Suprapubic skin (tissue), 4 donors: Measurements from ENCODE around the gene NAT14. TPM values are rescaled to one million over a fixed set of nuclear protein-coding genes. Genes with fewer than 3 reads are reported as not detected.

Experiments
- DNase-seq, 2 donors: peaks; one replicate each; pipeline ENCODE4 v3.0.0-alpha.2; 2019; ENCODE audit warnings: low spot score in 2 of 2
- H3K27ac ChIP-seq: fragments of 200-600 bp; sonication (generic); one replicate; pipeline ENCODE4 v1.5.1; 2019
- H3K27me3 ChIP-seq: fragments of 200-600 bp; sonication (generic); one replicate; pipeline ENCODE4 v1.5.1; 2019
- H3K36me3 ChIP-seq: fragments of 200-600 bp; sonication (generic); one replicate; pipeline ENCODE4 v1.5.1; 2019
- H3K4me1 ChIP-seq: fragments of 200-600 bp; sonication (generic); one replicate; pipeline ENCODE4 v1.5.1; 2019
- H3K4me3 ChIP-seq: fragments of 200-600 bp; sonication (generic); one replicate; pipeline ENCODE4 v1.5.1; 2019; ENCODE audit warnings: mild to moderate bottlenecking
- H3K9me3 ChIP-seq: fragments of 200-600 bp; sonication (generic); one replicate; pipeline ENCODE4 v1.5.1; 2019
- CTCF ChIP-seq, 2 donors: fragments of 200-600 bp in 1 of 2; fragments of 450-650 bp in 1 of 2; sonication (generic) in 1 of 2; IDR thresholded peaks; one replicate each; pipeline ENCODE4 v1.5.1; 2016 to 2019; ENCODE audit warnings: antibody characterized with exemption in 2 of 2, mild to moderate bottlenecking in 1 of 2, moderate library complexity in 1 of 2
- EP300 ChIP-seq: sonication (generic); formaldehyde crosslinking; IDR thresholded peaks from one replicate; pipeline ENCODE4 v1.6.1; 2017; ENCODE audit warnings: antibody characterized with exemption
- POLR2A ChIP-seq, 2 donors: fragments of 450-650 bp; IDR thresholded peaks; one replicate each; pipeline ENCODE4 v1.6.1; 2017; ENCODE audit warnings: antibody characterized with exemption in 2 of 2, mild to moderate bottlenecking in 2 of 2, moderate library complexity in 2 of 2
- POLR2AphosphoS5 ChIP-seq, 3 donors: sonication (generic); formaldehyde crosslinking; IDR thresholded peaks; one replicate each; pipeline ENCODE4 v1.6.1; 2017; ENCODE audit warnings: antibody characterized with exemption in 3 of 3
- WGBS: methylation state at CpG from one replicate; pipeline ENCODE4 v1.1.5; 2018; 5-methylcytosine and 5-hydroxymethylcytosine counted together
- total RNA-seq, 4 donors: library from RNA; depleted of rRNA; stranded (reverse); fragments of >200 nt; gene quantifications; one replicate each; pipeline ENCODE4 v1.1.0, GENCODE V29; 2016

Gene NAT14
- total RNA-seq, 4 donors from 2014 or later, result 2.4 to 4.8 (median 4.0) TPM

- no peak for DNase-seq
- Histone ChIP-seq H3K9me3 (no peaks in the 10 kb centered on the region), H3K4me3 (no peak overlapping the region), H3K27me3 (peaks cover 21% of the 10 kb centered on the region), H3K4me1 (peaks cover 43% of the 10 kb centered on the region), H3K27ac (no peak overlapping the region), H3K36me3 (no peaks in the 10 kb centered on the region)
- WGBS, result 60% methylated on average over 22 of the region's 24 CpGs
- TF ChIP-seq POLR2A (IDR thresholded peaks at IDR 0.05), result no peak
- no peak for TF ChIP-seq CTCF (IDR thresholded peaks at IDR 0.05)
- no peak for TF ChIP-seq EP300
- TF ChIP-seq POLR2AphosphoS5 (IDR thresholded peaks at IDR 0.05), result no peak
Measured at GRCh38 chr19:55491546-55492360, 6.8 kb downstream of the NAT14 start.

GRCh38 chr19:55492362-55492944 is 7.5 kb downstream of the NAT14 start:
- no peaks in the 10 kb centered on the region for H3K36me3 ChIP-seq
- no peaks in the 10 kb centered on the region for H3K9me3 ChIP-seq
- peaks cover 37% of the 10 kb centered on the region for H3K4me1 ChIP-seq
- H3K27me3 ChIP-seq, result peaks cover 21% of the 10 kb centered on the region
- no peak overlapping the region for H3K4me3 ChIP-seq
- TF ChIP-seq POLR2AphosphoS5 (IDR thresholded peaks at IDR 0.05) (no peak), POLR2A (IDR thresholded peaks at IDR 0.05) (no peak), EP300 (no peak), CTCF (IDR thresholded peaks at IDR 0.05) (no peak)
- WGBS, result 33% methylated on average over 12 of the region's 12 CpGs
- H3K27ac ChIP-seq, result no peak overlapping the region
- DNase-seq, result no peak

- peak overlapping the region; percentile 56 for H3K27ac ChIP-seq
- peaks cover 30% of the 10 kb centered on the region for H3K4me1 ChIP-seq
- TF ChIP-seq EP300 (no peak), CTCF (IDR thresholded peaks at IDR 0.05) (no peak), POLR2AphosphoS5 (IDR thresholded peaks at IDR 0.05) (no peak), POLR2A (IDR thresholded peaks at IDR 0.05) (no peak)
- H3K4me3 ChIP-seq, result peak overlapping the region; percentile 35
- DNase-seq, result no peak
- no peaks in the 10 kb centered on the region for H3K36me3 ChIP-seq
- H3K9me3 ChIP-seq, result no peaks in the 10 kb centered on the region
- peaks cover 21% of the 10 kb centered on the region for H3K27me3 ChIP-seq
- 29% methylated on average over 6 of the region's 18 CpGs for WGBS
Measured at GRCh38 chr19:55493052-55493644, 8.2 kb downstream of the NAT14 start.

GRCh38 chr19:55493645-55494171 is 8.7 kb downstream of the NAT14 start:
- Histone ChIP-seq H3K27me3 (peaks cover 21% of the 10 kb centered on the region), H3K27ac (peak overlapping the region; percentile 56), H3K4me3 (peak overlapping the region; percentile 35), H3K4me1 (peaks cover 25% of the 10 kb centered on the region), H3K9me3 (no peaks in the 10 kb centered on the region), H3K36me3 (no peaks in the 10 kb centered on the region)
- peak in 1 of 2 donors; percentile 60 for DNase-seq
- TF ChIP-seq POLR2A (IDR thresholded peaks at IDR 0.05), result no peak
- TF ChIP-seq EP300, result no peak
- no peak for TF ChIP-seq CTCF (IDR thresholded peaks at IDR 0.05)
- TF ChIP-seq POLR2AphosphoS5 (IDR thresholded peaks at IDR 0.05), result no peak
- 9% methylated on average over 10 of the region's 38 CpGs for WGBS
